ENCODE data around the gene FETUB.

Gene FETUB

DNA sequence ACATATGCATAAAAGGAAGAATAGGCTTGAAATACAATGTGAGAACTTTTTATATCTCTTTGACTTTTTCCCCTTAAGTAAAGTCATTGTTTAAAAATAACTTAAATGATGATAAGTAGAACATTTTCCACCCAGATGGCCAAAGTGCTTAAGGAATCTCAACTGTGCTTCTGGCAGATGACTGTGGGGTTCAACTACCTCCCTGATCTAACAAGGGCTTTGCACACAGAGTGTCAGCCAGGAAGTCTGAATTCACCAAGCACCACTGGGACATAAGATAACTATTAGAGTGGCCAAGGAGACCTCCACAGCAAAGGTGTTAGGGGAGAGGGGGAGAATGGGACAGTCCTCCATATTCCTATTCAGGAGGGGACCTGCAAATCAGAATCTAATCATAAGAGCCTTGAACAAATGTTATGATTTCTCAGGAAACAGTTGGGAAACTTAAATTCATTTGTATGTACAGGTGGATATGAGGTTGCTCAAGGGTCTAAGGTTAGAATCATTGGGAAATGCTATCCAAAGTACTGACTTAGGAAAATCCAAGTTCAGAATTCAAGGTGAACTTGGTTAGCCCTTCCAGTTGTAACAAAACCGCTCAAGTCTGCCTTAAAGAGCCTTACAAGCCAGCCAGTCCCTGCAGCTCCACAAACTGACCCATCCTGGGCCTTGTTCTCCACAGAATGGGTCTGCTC lies at the start of gene FETUB:
Gene FETUB, plus strand, starts transcription at position 622 of the 695 bp plus-strand sequence. Its CDS starts 62 bp downstream, at position 684.
- DNase-seq, result no peak

DNA sequence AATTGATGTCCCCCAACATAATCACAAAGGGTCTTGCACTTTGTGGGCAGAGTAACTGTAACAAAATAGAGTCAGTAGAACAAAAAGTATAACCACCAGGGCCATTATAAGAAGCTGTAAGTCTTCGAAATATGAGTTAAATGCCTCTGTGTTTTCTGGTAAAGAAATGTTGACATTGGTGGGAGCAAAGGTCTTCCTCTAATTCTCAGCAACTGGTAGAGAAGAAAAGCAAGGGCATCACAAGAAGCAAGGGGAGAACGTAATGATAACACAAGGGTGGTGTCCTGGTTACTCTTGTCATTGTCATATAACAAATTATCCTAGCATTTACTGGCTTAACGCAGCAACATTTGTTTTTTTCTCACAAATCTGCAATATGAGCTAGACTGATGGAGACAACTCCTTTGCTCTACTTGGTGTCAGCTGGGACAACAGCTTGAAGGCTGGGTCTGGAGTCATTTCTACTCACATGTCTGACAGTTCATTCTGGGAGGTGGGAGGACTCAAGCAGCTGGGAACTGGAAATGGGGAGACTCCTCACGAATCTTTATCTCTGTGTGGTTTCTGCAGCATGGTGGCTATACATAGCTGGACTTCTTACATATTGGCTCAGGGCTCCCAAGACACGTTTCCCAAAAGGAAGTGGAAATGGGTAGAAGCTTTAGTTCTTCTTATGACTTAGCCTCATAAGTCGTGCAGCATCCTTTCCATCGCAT lies 49.5 kb upstream of the FETUB start:
- no peak for DNase-seq

GRCh38 chr3:186592682-186593081 lies 47.5 kb upstream of the FETUB start:
- DNase-seq, result no peak

- DNase-seq, result no peak
Observed at GRCh38 chr3:186593862-186594261, 46.3 kb upstream of the FETUB start.

GRCh38 chr3:186594591-186595113 lies 45.5 kb upstream of the FETUB start:
- no peak for DNase-seq

GRCh38 chr3:186596568-186597287 lies 43.5 kb upstream of the FETUB start:
- no peak for DNase-seq

- no peak for DNase-seq
Observed at GRCh38 chr3:186598108-186598784, 42.0 kb upstream of the FETUB start.

- no peak for DNase-seq
Observed at GRCh38 chr3:186598794-186599141, 41.4 kb upstream of the FETUB start.

GRCh38 chr3:186599142-186599784 lies 40.9 kb upstream of the FETUB start:
- no peak for DNase-seq

GRCh38 chr3:186599785-186600166 lies 40.4 kb upstream of the FETUB start:
- DNase-seq, result no peak

GRCh38 chr3:186600896-186601295 lies 39.3 kb upstream of the FETUB start:
- no peak for DNase-seq

DNA sequence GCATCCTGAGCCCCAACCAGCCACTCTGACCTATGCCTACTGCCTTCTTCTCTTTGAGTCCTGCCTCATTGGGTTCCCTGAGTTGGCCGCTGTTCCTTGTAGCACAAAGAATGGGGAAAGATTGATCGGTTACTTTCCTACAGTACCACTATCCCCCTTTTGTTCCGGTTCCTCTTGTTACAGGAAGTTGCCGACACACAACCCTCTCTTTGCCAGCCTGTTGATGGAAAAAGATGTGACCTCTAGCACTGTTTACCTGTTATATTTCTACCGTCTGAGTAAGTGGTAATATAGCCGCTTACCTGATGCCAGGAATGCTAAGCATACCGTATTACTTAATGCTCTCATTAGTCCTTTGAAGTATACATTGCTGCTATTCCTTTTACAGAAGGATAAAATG lies 37.0 kb upstream of the FETUB start:
- no peak for DNase-seq

- DNase-seq, result no peak
Observed at GRCh38 chr3:186605078-186605477, 35.1 kb upstream of the FETUB start.

DNA sequence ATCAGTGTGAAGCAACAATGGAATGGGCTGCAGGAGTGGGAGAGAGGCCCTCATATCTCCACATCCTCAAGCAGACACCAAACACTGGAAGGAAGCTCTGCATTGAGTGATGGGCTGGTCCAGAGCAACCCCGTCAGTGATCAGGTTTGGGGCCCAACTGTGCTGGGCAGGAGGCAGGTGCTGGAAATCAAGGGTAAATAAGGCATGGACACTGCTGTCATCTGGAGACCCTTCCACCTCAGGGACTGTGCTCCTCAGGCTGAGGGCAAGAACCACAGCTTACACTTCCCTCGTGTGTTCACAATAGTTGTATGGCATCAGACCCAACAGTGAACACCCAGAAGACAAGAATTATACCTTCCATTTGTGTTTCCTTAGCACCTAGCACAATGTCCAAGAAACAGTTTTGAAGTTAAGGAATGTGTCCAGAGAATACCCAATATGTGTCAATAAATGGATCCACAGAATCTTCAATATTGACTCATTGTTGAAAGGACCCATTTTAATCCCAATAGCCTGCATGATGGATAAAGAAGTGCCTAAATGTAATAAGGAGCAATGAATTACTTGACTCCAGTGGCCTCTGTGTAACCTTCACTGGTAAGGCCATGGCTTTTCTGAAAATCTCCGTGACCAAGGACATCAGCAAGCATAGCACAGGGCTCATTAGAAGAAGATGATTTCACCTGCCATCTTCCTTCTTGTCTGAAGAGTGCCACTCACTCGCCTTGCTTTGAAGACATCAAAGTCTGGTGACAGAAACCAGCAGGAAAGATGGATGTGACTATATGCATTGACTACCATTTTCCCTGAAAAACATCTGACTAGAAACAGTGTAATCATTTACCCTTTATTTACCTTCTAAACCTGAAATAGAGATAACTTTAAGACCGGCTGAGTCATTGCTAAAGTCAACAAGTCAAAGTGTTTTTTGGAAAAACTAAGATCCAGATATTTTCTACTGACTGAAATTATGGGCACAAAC lies 34.3 kb upstream of the FETUB start:
- DNase-seq, result no peak

DNA sequence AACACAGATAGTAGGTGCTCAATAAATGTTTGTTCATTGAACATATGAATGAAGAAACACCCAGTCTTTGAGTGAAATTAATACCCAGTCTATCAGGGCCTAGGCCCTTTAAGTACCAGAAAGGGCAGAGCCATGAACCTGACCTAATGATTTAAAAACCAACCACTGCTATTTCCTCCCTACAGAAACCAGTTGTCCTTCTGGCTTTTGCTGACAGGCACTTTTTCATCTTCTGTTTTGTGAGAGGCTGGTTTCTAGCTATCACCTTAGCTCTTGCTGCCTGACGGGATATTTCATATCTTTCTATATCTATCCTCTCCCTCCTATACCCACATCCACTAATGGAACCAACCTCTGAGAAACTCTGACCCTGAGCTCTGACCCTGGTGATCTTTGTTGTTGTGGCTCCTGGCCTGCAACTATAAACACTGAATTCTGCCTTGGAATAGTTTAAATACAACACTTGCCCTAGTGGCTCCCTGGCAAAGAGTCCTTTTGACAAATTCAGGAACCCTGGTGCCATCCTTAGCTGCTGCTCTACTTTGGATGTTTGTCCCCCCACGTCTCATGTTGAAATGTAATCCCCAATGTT lies 31.5 kb upstream of the FETUB start:
- no peak for DNase-seq

DNA sequence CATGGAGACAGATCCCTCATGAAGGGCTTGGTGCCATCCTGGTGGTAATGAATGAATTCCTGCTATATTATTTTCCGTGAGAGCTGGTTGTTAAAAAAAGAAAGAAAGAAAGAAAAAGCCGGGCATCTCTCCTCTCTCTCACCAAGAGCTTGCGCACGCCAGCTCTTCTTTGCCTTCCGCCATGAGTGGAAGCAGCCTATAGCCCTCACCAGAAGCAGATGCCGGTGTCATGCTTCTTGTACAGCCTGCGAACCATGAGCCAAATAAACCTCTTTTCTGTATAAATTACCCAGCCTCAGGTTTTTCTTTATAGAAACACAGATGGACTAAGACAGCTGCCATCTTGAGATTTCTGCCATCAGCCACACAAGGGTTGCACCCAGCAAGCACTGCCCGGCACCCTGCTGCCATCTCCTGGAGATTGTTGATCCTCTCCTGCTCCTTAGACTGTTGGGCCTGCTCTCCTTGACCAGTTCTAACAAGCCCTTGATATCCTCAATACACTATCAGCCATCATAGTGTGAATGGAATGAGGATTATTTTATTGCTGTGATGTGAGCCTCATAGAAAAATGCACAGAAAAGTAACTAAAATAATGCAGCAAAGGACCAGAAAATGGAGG lies 30.8 kb upstream of the FETUB start:
- no peak for DNase-seq

GRCh38 chr3:186612065-186612464 lies 28.1 kb upstream of the FETUB start:
- no peak for DNase-seq

DNA sequence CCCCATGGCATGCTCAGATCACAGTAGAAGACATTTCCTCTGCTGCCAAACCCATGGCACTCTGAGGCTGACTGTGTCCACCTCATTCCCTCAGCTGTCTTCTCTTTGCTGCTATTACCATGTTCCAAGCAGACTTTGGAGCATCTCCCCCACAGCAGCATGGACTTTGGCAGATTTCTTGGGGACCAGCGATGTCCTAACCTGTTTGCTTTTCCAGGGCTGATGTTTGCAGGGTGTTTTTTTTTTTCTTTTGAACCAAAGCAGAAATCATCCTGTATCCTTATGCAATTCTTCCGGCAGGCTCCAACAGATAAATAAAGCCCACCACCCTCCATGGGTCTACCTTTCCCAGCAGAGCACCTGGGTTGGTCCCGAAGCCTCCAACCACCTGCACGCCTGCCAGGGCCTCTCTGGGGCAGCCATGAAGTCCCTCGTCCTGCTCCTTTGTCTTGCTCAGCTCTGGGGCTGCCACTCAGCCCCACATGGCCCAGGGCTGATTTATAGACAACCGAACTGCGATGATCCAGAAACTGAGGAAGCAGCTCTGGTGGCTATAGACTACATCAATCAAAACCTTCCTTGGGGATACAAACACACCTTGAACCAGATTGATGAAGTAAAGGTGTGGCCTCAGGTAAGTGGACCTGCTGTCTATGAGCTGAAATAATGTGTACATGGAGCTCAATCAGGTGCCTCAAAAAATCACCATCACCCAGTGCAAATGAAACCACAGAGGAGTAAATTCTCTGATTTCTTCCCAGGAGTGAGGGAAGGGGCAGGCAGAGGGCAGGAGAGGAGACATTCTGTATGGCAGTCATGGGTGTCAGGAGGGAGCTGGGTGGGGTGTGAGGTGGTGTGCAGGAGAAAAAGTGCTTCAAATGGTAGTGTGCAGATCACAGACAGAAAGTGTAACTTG lies 27.2 kb upstream of the FETUB start, which contains the start of gene AHSG:
Gene AHSG, plus strand, starts transcription at position 340 of the 916 bp plus-strand sequence. Its CDS starts 82 bp downstream, at position 422.
- DNase-seq, result no peak

DNA sequence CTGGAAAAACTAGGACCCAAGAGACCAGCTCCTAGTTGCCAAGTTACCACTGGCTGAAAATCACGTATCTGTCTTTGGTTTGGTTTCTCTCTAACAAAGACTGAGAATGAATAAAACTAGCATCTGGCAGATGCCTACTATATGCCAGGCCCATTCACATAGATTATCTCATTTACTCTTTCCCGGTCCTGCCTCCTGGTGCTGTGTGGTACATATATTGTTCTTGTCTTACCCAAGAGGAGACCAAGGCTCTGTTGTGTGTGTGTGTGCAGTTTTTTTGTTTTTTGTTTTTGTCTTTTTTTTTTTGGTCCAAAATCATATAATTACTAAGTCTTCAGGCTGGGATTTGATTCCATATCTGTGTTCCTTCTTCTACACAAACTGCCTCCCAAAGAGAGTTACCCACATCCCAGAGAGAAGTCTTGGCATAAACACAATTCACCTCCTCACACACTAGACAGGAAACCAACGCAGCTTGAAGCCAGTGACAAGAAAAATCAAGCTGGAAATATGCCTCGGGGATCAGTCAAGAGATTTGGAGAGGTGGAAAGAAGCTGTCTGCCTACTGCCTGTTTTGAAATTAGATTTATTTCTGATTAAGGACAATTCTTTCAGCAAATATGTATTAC lies 26.4 kb upstream of the FETUB start:
- no peak for DNase-seq
